GM19468 (cell line): Measurements from ENCODE around the gene BAIAP2L2.

Experiments used
- ATAC-seq: cut with Tn5 transposase; IDR thresholded peaks from one replicate; pipeline ENCODE4 v1.9.1; 2021; ENCODE audit warnings: mild to moderate bottlenecking, moderate library complexity, moderate number of reproducible peaks; ENCODE audit not compliant: unreplicated experiment; ENCODE audit errors: extremely low read depth

Gene BAIAP2L2

GRCh38 chr22:38108561-38109319 is 1.7 kb downstream of the BAIAP2L2 start:
- no peak for ATAC-seq

GRCh38 chr22:38107692-38108515 is 2.6 kb downstream of the BAIAP2L2 start:
- no peak for ATAC-seq

GRCh38 chr22:38106814-38107578 is 3.5 kb downstream of the BAIAP2L2 start:
- no peak for ATAC-seq

- ATAC-seq = no peak
These were observed 6.4 kb downstream of the BAIAP2L2 start for GRCh38 chr22:38104084-38104483.

- ATAC-seq = no peak
These were observed 6.8 kb downstream of the BAIAP2L2 start for GRCh38 chr22:38103641-38104040.

- no peak for ATAC-seq
These were observed 11.9 kb downstream of the BAIAP2L2 start for GRCh38 chr22:38098410-38099249.

GRCh38 chr22:38097557-38098409 is 12.7 kb downstream of the BAIAP2L2 start:
- no peak for ATAC-seq

GRCh38 chr22:38097058-38097457 is 13.4 kb downstream of the BAIAP2L2 start:
- ATAC-seq = no peak

GRCh38 chr22:38089474-38089851 is 21.0 kb downstream of the BAIAP2L2 start:
- no peak for ATAC-seq

- no peak for ATAC-seq
These were observed 21.6 kb downstream of the BAIAP2L2 start for GRCh38 chr22:38088629-38089473.

- ATAC-seq = no peak
These were observed 22.6 kb downstream of the BAIAP2L2 start for GRCh38 chr22:38087855-38088254.

- ATAC-seq = no peak
These were observed 23.5 kb downstream of the BAIAP2L2 start for GRCh38 chr22:38086942-38087341.

GRCh38 chr22:38086001-38086845 is 24.3 kb downstream of the BAIAP2L2 start:
- ATAC-seq = no peak

- no peak for ATAC-seq
These were observed 25.0 kb downstream of the BAIAP2L2 start for GRCh38 chr22:38085501-38085900.

GRCh38 chr22:38085056-38085455 is 25.4 kb downstream of the BAIAP2L2 start:
- no peak for ATAC-seq

GRCh38 chr22:38083931-38084631 is 26.4 kb downstream of the BAIAP2L2 start, which contains the start of gene SLC16A8:
Gene SLC16A8, minus strand, starts transcription at chr22:38084184. Its CDS starts 1,311 bp downstream, at chr22:38082873.
- ATAC-seq = no peak
